ENCODE measurements around the gene CD5L. TPM values are rescaled to one million over a fixed set of nuclear protein-coding genes. Genes with fewer than 3 reads are reported as not detected.

The CD5L gene
- total and polyA plus RNA-seq, 2 experiments from 2014 or later = not detected

- H3K9me2 ChIP-seq (replicated peaks; ENCODE audit: insufficient read depth) = no peaks in the 10 kb centered on the region
- 40% methylated on average over 4 of the region's 4 CpGs for WGBS (ENCODE audit: low lambda C conversion rate, missing lambda C conversion rate)
- H3K4me3 ChIP-seq = no peak overlapping the region
- H3K4me1 ChIP-seq (ENCODE audit: insufficient read depth) = no peaks in the 10 kb centered on the region
- no peak for DNase-seq (ENCODE audit: low spot score)
- no peak for TF ChIP-seq CTCF (IDR thresholded peaks at IDR 0.05; ENCODE audit: poor library complexity)
- no peak for TF ChIP-seq EZH2phosphoT487 (IDR thresholded peaks at IDR 0.05; ENCODE audit: low read depth, severe bottlenecking, unreplicated experiment)
- TF ChIP-seq EZH2 (IDR thresholded peaks at IDR 0.05; ENCODE audit: borderline replicate concordance) = no peak
- no peak overlapping the region for H3K27ac ChIP-seq
- no peaks in the 10 kb centered on the region for H3K36me3 ChIP-seq (replicated peaks; ENCODE audit: insufficient read depth, low read depth)
- H3K79me2 ChIP-seq = no peaks in the 10 kb centered on the region
- no peak overlapping the region for H2AFZ ChIP-seq
- H3K9me3 ChIP-seq (ENCODE audit: low read depth) = no peaks in the 10 kb centered on the region
- no peak overlapping the region for H3K4me2 ChIP-seq
- H4K20me1 ChIP-seq (ENCODE audit: insufficient read depth, poor library complexity, severe bottlenecking) = no peaks in the 10 kb centered on the region
- no peaks in the 10 kb centered on the region for H3K27me3 ChIP-seq
Observed at GRCh38 chr1:157831968-157832626, 9.5 kb downstream of the CD5L start.

- Histone ChIP-seq H3K27me3 (no peaks in the 10 kb centered on the region), H3K36me3 (replicated peaks; ENCODE audit: insufficient read depth, low read depth) (no peaks in the 10 kb centered on the region), H3K79me2 (no peaks in the 10 kb centered on the region), H4K20me1 (ENCODE audit: insufficient read depth, poor library complexity, severe bottlenecking) (no peaks in the 10 kb centered on the region), H2AFZ (no peak overlapping the region), H3K9me3 (ENCODE audit: low read depth) (no peaks in the 10 kb centered on the region), H3K4me3 (no peak overlapping the region), H3K27ac (no peak overlapping the region), H3K4me1 (ENCODE audit: insufficient read depth) (no peaks in the 10 kb centered on the region), H3K9me2 (replicated peaks; ENCODE audit: insufficient read depth) (no peaks in the 10 kb centered on the region), H3K4me2 (no peak overlapping the region)
- 94% methylated on average over 2 of the region's 2 CpGs for WGBS (ENCODE audit: low lambda C conversion rate, missing lambda C conversion rate)
- DNase-seq (ENCODE audit: low spot score) = no peak
- TF ChIP-seq CTCF (IDR thresholded peaks at IDR 0.05; ENCODE audit: poor library complexity) = no peak
- no peak for TF ChIP-seq EZH2phosphoT487 (IDR thresholded peaks at IDR 0.05; ENCODE audit: low read depth, severe bottlenecking, unreplicated experiment)
- no peak for TF ChIP-seq EZH2 (IDR thresholded peaks at IDR 0.05; ENCODE audit: borderline replicate concordance)
Observed at GRCh38 chr1:157830887-157831286, 10.7 kb downstream of the CD5L start.

- Histone ChIP-seq H4K20me1 (ENCODE audit: insufficient read depth, poor library complexity, severe bottlenecking) (no peaks in the 10 kb centered on the region), H2AFZ (no peak overlapping the region), H3K4me2 (no peak overlapping the region), H3K4me3 (no peak overlapping the region), H3K27ac (no peak overlapping the region), H3K9me2 (replicated peaks; ENCODE audit: insufficient read depth) (no peaks in the 10 kb centered on the region), H3K27me3 (no peaks in the 10 kb centered on the region), H3K4me1 (ENCODE audit: insufficient read depth) (no peaks in the 10 kb centered on the region), H3K9me3 (ENCODE audit: low read depth) (no peaks in the 10 kb centered on the region), H3K36me3 (replicated peaks; ENCODE audit: insufficient read depth, low read depth) (no peaks in the 10 kb centered on the region), H3K79me2 (no peaks in the 10 kb centered on the region)
- WGBS (ENCODE audit: low lambda C conversion rate, missing lambda C conversion rate) = 93% methylated on average over 3 of the region's 3 CpGs
- DNase-seq (ENCODE audit: low spot score) = no peak
- no peak for TF ChIP-seq CTCF (IDR thresholded peaks at IDR 0.05; ENCODE audit: poor library complexity)
- TF ChIP-seq EZH2phosphoT487 (IDR thresholded peaks at IDR 0.05; ENCODE audit: low read depth, severe bottlenecking, unreplicated experiment) = no peak
- TF ChIP-seq EZH2 (IDR thresholded peaks at IDR 0.05; ENCODE audit: borderline replicate concordance) = no peak
Observed at GRCh38 chr1:157829711-157830110, 11.9 kb downstream of the CD5L start.

All from hepatocyte (in vitro differentiated cells).